ENCODE results near the gene SPEN. TPM values are rescaled to one million over a fixed set of nuclear protein-coding genes. Genes with fewer than 3 reads are reported as not detected.

SPEN gene
- total and polyA plus RNA-seq, 2 of the 13 experiments (the other 11 are each of a cell fraction or from before 2014, with no cell fraction given), result 4.8 to 14.0 TPM

GRCh38 chr1:15834406-15835204, 12.9 kb upstream of the SPEN start (continued):
- no peak for TF ChIP-seq DBP (CRISPR knock-in tag; IDR thresholded peaks at IDR 0.05; ENCODE audit: not compliant biosample characterization)
- peak; percentile 79; the same call in 1 of the 2 replicates for TF ChIP-seq ZXDC (CRISPR knock-in tag; IDR thresholded peaks at IDR 0.05)
- TF ChIP-seq HMGXB3 (CRISPR knock-in tag; IDR thresholded peaks at IDR 0.05; ENCODE audit: borderline replicate concordance), result peak; percentile 69; the same call in 1 of the 2 replicates
- TF ChIP-seq ZNF781 (CRISPR knock-in tag; IDR thresholded peaks at IDR 0.05; ENCODE audit: borderline replicate concordance, not compliant biosample characterization), result peak; percentile 32
- TF ChIP-seq AHR (CRISPR knock-in tag; IDR thresholded peaks at IDR 0.05), result no peak
- TF ChIP-seq ZNF343 (CRISPR knock-in tag; IDR thresholded peaks at IDR 0.05), result 0 out of 2 replicates have a peak, but pooled peaks have one; percentile 38
- TF ChIP-seq BCL3 (CRISPR knock-in tag; IDR thresholded peaks at IDR 0.05), result peak; percentile 88; the same call in 1 of the 2 replicates
- TF ChIP-seq SYNCRIP (IDR thresholded peaks at IDR 0.05; ENCODE audit: insufficient read depth, low read depth, low read length), result no peak
- TF ChIP-seq MEF2D (CRISPR knock-in tag; IDR thresholded peaks at IDR 0.05), result no peak; the same call in 1 of the 2 replicates
- TF ChIP-seq CHD2 (IDR thresholded peaks at IDR 0.05; ENCODE audit: low read depth, low read length), result no peak
- no peak for TF ChIP-seq ZNF839 (CRISPR knock-in tag; IDR thresholded peaks at IDR 0.05; ENCODE audit: borderline replicate concordance)
- no peak for TF ChIP-seq HNRNPH1 (optimal IDR thresholded peaks at IDR 0.05; ENCODE audit: low read depth, low read length)
- no peak; the same call in 1 of the 2 replicates for TF ChIP-seq GFI1 (CRISPR knock-in tag; IDR thresholded peaks at IDR 0.05; ENCODE audit: borderline replicate concordance)
- TF ChIP-seq ELF4 (CRISPR knock-in tag; IDR thresholded peaks at IDR 0.05; ENCODE audit: borderline replicate concordance), result 0 out of 2 replicates have a peak, but pooled peaks have one; percentile 14
- no peak for TF ChIP-seq ZNF275 (CRISPR knock-in tag; IDR thresholded peaks at IDR 0.05; ENCODE audit: borderline replicate concordance)
- TF ChIP-seq ATF3 (CRISPR knock-in tag; IDR thresholded peaks at IDR 0.05), result no peak; the same call in 1 of the 2 replicates
